IMR-90 (cell line): ENCODE data around the gene INTS14.

Experiments
- BHLHE40 ChIP-seq: fragments of 150-350 bp; IDR thresholded peaks from 2 replicates; pipeline ENCODE4 v1.6.1; 2016; ENCODE audit warnings: mild to moderate bottlenecking, low read depth, low read length
- CHD1 ChIP-seq: IDR thresholded peaks from 2 replicates; pipeline ENCODE4 v1.6.1; 2012; ENCODE audit warnings: low read depth, low read length, improper control_type of control experiment
- MAZ ChIP-seq: IDR thresholded peaks from 2 replicates; pipeline ENCODE4 v1.6.1; 2012; ENCODE audit warnings: low read depth, mild to moderate bottlenecking, low read length, improper control_type of control experiment, moderate library complexity, borderline replicate concordance
- POLR2A ChIP-seq: IDR thresholded peaks from 2 replicates; pipeline ENCODE4 v1.6.1; 2012; ENCODE audit warnings: mild to moderate bottlenecking, low read depth, low read length
- RAD21 ChIP-seq: IDR thresholded peaks from 2 replicates; pipeline ENCODE4 v1.6.1; 2012; ENCODE audit warnings: low read length, improper control_type of control experiment
- RFX5 ChIP-seq: IDR thresholded peaks from 2 replicates; pipeline ENCODE4 v1.8.0; 2012; ENCODE audit warnings: low read depth, mild to moderate bottlenecking, low read length, moderate library complexity
- SMC3 ChIP-seq: fragments of 150-350 bp; IDR thresholded peaks from 2 replicates; pipeline ENCODE4 v1.6.1; 2016; ENCODE audit warnings: low read depth, mild to moderate bottlenecking, antibody characterized with exemption, low read length, moderate library complexity
- TF ChIP-seq, protein P1 (sequence below): conservative IDR thresholded peaks from 2 replicates; pipeline ENCODE4 v1.5.1; 2012; ENCODE audit warnings: mild to moderate bottlenecking, low read depth, low read length, improper control_type of control experiment
- TF ChIP-seq, protein P2 (sequence below): fragments of 150-350 bp; IDR thresholded peaks from 2 replicates; pipeline ENCODE4 v1.6.1; 2016; ENCODE audit warnings: low read depth, mild to moderate bottlenecking, low read length, moderate library complexity, borderline replicate concordance

GRCh38 chr15:65561934-65562333 is 49.0 kb downstream of the INTS14 start:
- TF ChIP-seq, protein P1, sequence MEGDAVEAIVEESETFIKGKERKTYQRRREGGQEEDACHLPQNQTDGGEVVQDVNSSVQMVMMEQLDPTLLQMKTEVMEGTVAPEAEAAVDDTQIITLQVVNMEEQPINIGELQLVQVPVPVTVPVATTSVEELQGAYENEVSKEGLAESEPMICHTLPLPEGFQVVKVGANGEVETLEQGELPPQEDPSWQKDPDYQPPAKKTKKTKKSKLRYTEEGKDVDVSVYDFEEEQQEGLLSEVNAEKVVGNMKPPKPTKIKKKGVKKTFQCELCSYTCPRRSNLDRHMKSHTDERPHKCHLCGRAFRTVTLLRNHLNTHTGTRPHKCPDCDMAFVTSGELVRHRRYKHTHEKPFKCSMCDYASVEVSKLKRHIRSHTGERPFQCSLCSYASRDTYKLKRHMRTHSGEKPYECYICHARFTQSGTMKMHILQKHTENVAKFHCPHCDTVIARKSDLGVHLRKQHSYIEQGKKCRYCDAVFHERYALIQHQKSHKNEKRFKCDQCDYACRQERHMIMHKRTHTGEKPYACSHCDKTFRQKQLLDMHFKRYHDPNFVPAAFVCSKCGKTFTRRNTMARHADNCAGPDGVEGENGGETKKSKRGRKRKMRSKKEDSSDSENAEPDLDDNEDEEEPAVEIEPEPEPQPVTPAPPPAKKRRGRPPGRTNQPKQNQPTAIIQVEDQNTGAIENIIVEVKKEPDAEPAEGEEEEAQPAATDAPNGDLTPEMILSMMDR: no peak
- TF ChIP-seq POLR2A (no peak), RFX5 (no peak), BHLHE40 (no peak), RAD21 (no peak), MAZ (no peak), SMC3 (no peak), CHD1 (no peak)
- TF ChIP-seq, protein P2, sequence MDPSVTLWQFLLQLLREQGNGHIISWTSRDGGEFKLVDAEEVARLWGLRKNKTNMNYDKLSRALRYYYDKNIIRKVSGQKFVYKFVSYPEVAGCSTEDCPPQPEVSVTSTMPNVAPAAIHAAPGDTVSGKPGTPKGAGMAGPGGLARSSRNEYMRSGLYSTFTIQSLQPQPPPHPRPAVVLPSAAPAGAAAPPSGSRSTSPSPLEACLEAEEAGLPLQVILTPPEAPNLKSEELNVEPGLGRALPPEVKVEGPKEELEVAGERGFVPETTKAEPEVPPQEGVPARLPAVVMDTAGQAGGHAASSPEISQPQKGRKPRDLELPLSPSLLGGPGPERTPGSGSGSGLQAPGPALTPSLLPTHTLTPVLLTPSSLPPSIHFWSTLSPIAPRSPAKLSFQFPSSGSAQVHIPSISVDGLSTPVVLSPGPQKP: no peak
